T-cell (primary cell): ENCODE results near the gene XKR7. TPM values are rescaled to one million over a fixed set of nuclear protein-coding genes. Genes with fewer than 3 reads are reported as not detected.
A peak's percentile ranks its signal among the peaks of the same experiment; 100 is the strongest.

Experiments
- ATAC-seq, 4 experiments: fragments of 200-7000 bp in 3 of 4; fragments of 150-1000 bp in 1 of 4; cut with Tn5 transposase; replicated peaks in 1 of 4; 1 replicate in 3 of 4; 2 replicates in 1 of 4; pipeline ENCODE4 v1.10.0; 2021; ENCODE audit warnings: moderate library complexity in 3 of 4, mild to moderate bottlenecking in 2 of 4, moderate number of reproducible peaks in 1 of 4
- CTCF ChIA-PET, 2 donors: fragments of 300-600 bp; sonication (Branson Sonifier 250); formaldehyde crosslinking; loops; one replicate each; lab custom pipeline; 2022; ENCODE audit warnings: antibody characterized with exemption in 2 of 2; lab: Charles Lee
- POLR2A ChIA-PET, 2 donors: fragments of 300-600 bp; sonication (Branson Sonifier 250); formaldehyde crosslinking; loops; one replicate each; lab custom pipeline; 2022; ENCODE audit warnings: antibody characterized with exemption in 2 of 2; lab: Charles Lee
- DNase-seq, 35 experiments: peaks; one replicate each; pipeline versions ENCODE4 v3.0.0 to v3.0.0-alpha.2; 2013 to 2023
- H3K27ac ChIP-seq: one replicate; pipeline ENCODE4 v1.5.1; 2013; ENCODE audit warnings: low read length
- H3K27me3 ChIP-seq, 2 experiments: replicated peaks in 1 of 2; 1 replicate in 1 of 2; 2 replicates in 1 of 2; pipeline versions ENCODE4 v1.6.1 to v1.7.0; 2013; ENCODE audit warnings: low read length in 1 of 2, mixed read lengths in 1 of 2; ENCODE audit not compliant: control insufficient read depth in 2 of 2, insufficient read depth in 2 of 2; ENCODE audit errors: extremely low read depth in 1 of 2
- H3K36me3 ChIP-seq, 2 donors: 1 replicate in 1 of 2; 2 replicates in 1 of 2; pipeline versions ENCODE4 v1.6.1 to v1.7.0; 2013; ENCODE audit warnings: low read length in 1 of 2; ENCODE audit not compliant: control insufficient read depth in 2 of 2, insufficient read depth in 1 of 2; ENCODE audit errors: extremely low read depth in 1 of 2
- H3K4me1 ChIP-seq, 2 experiments: 1 replicate in 1 of 2; 2 replicates in 1 of 2; pipeline versions ENCODE4 v1.6.1 to v1.7.0; 2013; ENCODE audit warnings: low read length in 2 of 2, mixed read lengths in 1 of 2; ENCODE audit not compliant: insufficient read depth in 2 of 2, control insufficient read depth in 1 of 2; ENCODE audit errors: extremely low read depth in 1 of 2
- H3K4me3 ChIP-seq, 2 donors: 1 replicate in 1 of 2; 2 replicates in 1 of 2; pipeline versions ENCODE4 v1.5.1 to v1.7.0; 2013; ENCODE audit warnings: mild to moderate bottlenecking in 2 of 2, low read length in 1 of 2, moderate library complexity in 1 of 2; ENCODE audit not compliant: control insufficient read depth in 1 of 2; ENCODE audit errors: extremely low read depth in 1 of 2
- H3K9me3 ChIP-seq: 2 replicates; pipeline ENCODE4 v1.7.0; 2013
- H3K27ac Mint-ChIP-seq, 2 donors: one replicate each; pipeline ENCODE4 v1.8.0; 2020 to 2021; ENCODE audit warnings: mild to moderate bottlenecking in 2 of 2, mixed read lengths in 2 of 2
- H3K27me3 Mint-ChIP-seq, 2 donors: one replicate each; pipeline ENCODE4 v1.8.0; 2021 to 2022; ENCODE audit warnings: mixed read lengths in 2 of 2
- H3K36me3 Mint-ChIP-seq: one replicate; pipeline ENCODE4 v1.8.0; 2021; ENCODE audit warnings: mixed read lengths
- H3K4me1 Mint-ChIP-seq, 3 donors: one replicate each; pipeline ENCODE4 v1.8.0; 2020 to 2022; ENCODE audit warnings: mixed read lengths in 3 of 3, mild to moderate bottlenecking in 1 of 3
- H3K4me3 Mint-ChIP-seq, 3 donors: one replicate each; pipeline ENCODE4 v1.8.0; 2020 to 2022; ENCODE audit warnings: mild to moderate bottlenecking in 3 of 3, mixed read lengths in 3 of 3, moderate library complexity in 3 of 3
- H3K9me3 Mint-ChIP-seq, 3 donors: one replicate each; pipeline ENCODE4 v1.8.0; 2020 to 2022; ENCODE audit warnings: mixed read lengths in 3 of 3
- WGBS: methylation state at CpG from one replicate; pipeline ENCODE4 v1.1.5; 2013; ENCODE audit warnings: missing lambda C conversion rate; ENCODE audit not compliant: insufficient coverage; 5-methylcytosine and 5-hydroxymethylcytosine counted together
- total RNA-seq, 35 experiments: library from RNA in 6 of 35; stranded (reverse) in 6 of 35; fragments of 120-200 nt in 1 of 35; gene quantifications; one replicate each; pipeline versions ENCODE4 v1.2.1 to v1.2.4 and lab custom pipeline; 2013 to 2026

Gene XKR7
- total RNA-seq, 5 donors from 2014 or later (not counting 1 experiment from before 2014, with no cell fraction given) = not detected

- H3K27ac ChIP-seq = no peak overlapping the region
- H3K4me1 ChIP-seq = peaks cover 0 to 4% of the 10 kb centered on the region in 2 experiments
- H3K4me3 ChIP-seq = no peak overlapping the region
- H3K27ac Mint-ChIP-seq = no peak overlapping the region
- no peaks in the 10 kb centered on the region for H3K36me3 ChIP-seq
- CTCF ChIA-PET = interaction anchor here in 1 of 2 donors (0.5 to 0.7 kb wide), 2 partner anchors 76 to 136 kb away, joined by 4 to 6 read pairs; no protein-coding TSS in a partner anchor
- WGBS = 64% methylated on average over 4 of the region's 11 CpGs
- POLR2A ChIA-PET = interaction anchor here in 1 of 2 donors (0.6 kb wide), 1 partner anchor 582 kb away, joined by 3 read pairs; no protein-coding TSS in a partner anchor
- no peaks in the 10 kb centered on the region for H3K9me3 ChIP-seq
- ATAC-seq = no peak
- H3K27me3 Mint-ChIP-seq = peaks cover 24 to 50% of the 10 kb centered on the region in 2 donors
- peaks cover 0 to 40% of the 10 kb centered on the region in 2 experiments for H3K27me3 ChIP-seq
- H3K9me3 Mint-ChIP-seq = no peaks in the 10 kb centered on the region
- H3K36me3 Mint-ChIP-seq = no peaks in the 10 kb centered on the region
- peaks cover 5% of the 10 kb centered on the region in 3 donors for H3K4me1 Mint-ChIP-seq
- no peak overlapping the region for H3K4me3 Mint-ChIP-seq
- DNase-seq = no peak
Measured at GRCh38 chr20:31956556-31957526, 11.1 kb upstream of the XKR7 start.

- Mint-ChIP-seq H3K9me3 (no peaks in the 10 kb centered on the region), H3K27ac (no peak overlapping the region), H3K36me3 (no peaks in the 10 kb centered on the region), H3K27me3 (peaks cover 46 to 65% of the 10 kb centered on the region in 2 donors), H3K4me3 (no peak overlapping the region), H3K4me1 (peaks cover 0 to 5% (median 3%) of the 10 kb centered on the region in 3 donors)
- WGBS = no CpG with 5 or more reads among the region's 2 CpGs
- ChIA-PET CTCF (interaction anchor here in 1 of 2 donors (1.2 kb wide), 1 partner anchor 10 kb away, joined by 4 read pairs; no protein-coding TSS in a partner anchor), POLR2A (no interaction called here)
- no peak overlapping the region for H3K27ac ChIP-seq
- no peak overlapping the region for H3K4me3 ChIP-seq
- H3K27me3 ChIP-seq = peaks cover 0 to 53% of the 10 kb centered on the region in 2 experiments
- ATAC-seq (no peak), DNase-seq (no peak)
- no peaks in the 10 kb centered on the region for H3K36me3 ChIP-seq
- H3K9me3 ChIP-seq = no peaks in the 10 kb centered on the region
- H3K4me1 ChIP-seq = peaks cover 0 to 2% of the 10 kb centered on the region in 2 experiments
Measured at GRCh38 chr20:31962761-31963160, 5.2 kb upstream of the XKR7 start.

- Mint-ChIP-seq H3K27me3 (peaks cover 45 to 65% of the 10 kb centered on the region in 2 donors), H3K9me3 (no peaks in the 10 kb centered on the region), H3K4me1 (peaks cover 0 to 8% (median 6%) of the 10 kb centered on the region in 3 donors), H3K36me3 (no peaks in the 10 kb centered on the region), H3K4me3 (no peak overlapping the region), H3K27ac (no peak overlapping the region)
- 70% methylated on average over 6 of the region's 6 CpGs for WGBS
- Histone ChIP-seq H3K9me3 (no peaks in the 10 kb centered on the region), H3K36me3 (no peaks in the 10 kb centered on the region), H3K27me3 (peaks cover 0 to 57% of the 10 kb centered on the region in 2 experiments), H3K4me3 (no peak overlapping the region), H3K4me1 (peaks cover 0 to 12% of the 10 kb centered on the region in 2 experiments), H3K27ac (no peak overlapping the region)
- ChIA-PET CTCF (interaction anchor here (1.2 to 1.5 kb wide), 3 partner anchors 9 to 13 kb away, joined by 4 to 5 read pairs (median 4); partner anchors contain the start of gene PDRG1 (in 1 of the 2)), POLR2A (no interaction called here)
- no peak for DNase-seq
- ATAC-seq = no peak
Measured at GRCh38 chr20:31963889-31964288, 4.1 kb upstream of the XKR7 start.

GRCh38 chr20:31966991-31967655 is 828 bp upstream of the XKR7 start:
- peak overlapping the region in 1 of 2 donors; percentile 55 for H3K27ac Mint-ChIP-seq
- H3K4me3 Mint-ChIP-seq = peak overlapping the region; percentile 43 to 82 (median 46)
- DNase-seq (no peak), ATAC-seq (no peak)
- Histone ChIP-seq H3K27me3 (peaks cover 2 to 51% of the 10 kb centered on the region in 2 experiments), H3K36me3 (no peaks in the 10 kb centered on the region), H3K4me1 (peaks cover 0 to 12% of the 10 kb centered on the region in 2 experiments), H3K4me3 (no peak overlapping the region), H3K27ac (no peak overlapping the region), H3K9me3 (no peaks in the 10 kb centered on the region)
- H3K9me3 Mint-ChIP-seq = no peaks in the 10 kb centered on the region
- no peaks in the 10 kb centered on the region for H3K36me3 Mint-ChIP-seq
- 25% methylated on average over 1 of the region's 5 CpGs for WGBS
- peaks cover 50 to 67% of the 10 kb centered on the region in 2 donors for H3K27me3 Mint-ChIP-seq
- POLR2A ChIA-PET = no interaction called here
- peaks cover 0 to 12% (median 6%) of the 10 kb centered on the region in 3 donors for H3K4me1 Mint-ChIP-seq
- CTCF ChIA-PET = interaction anchor here in 1 of 2 donors (1.2 kb wide), 1 partner anchor 15 kb away, joined by 5 read pairs; the partner anchor contains the start of gene PDRG1

GRCh38 chr20:31968291-31969126 is 558 bp downstream of the XKR7 start:
- no peaks in the 10 kb centered on the region for H3K9me3 ChIP-seq
- no peaks in the 10 kb centered on the region for H3K36me3 ChIP-seq
- peak; percentile 63 to 90 (median 79) for DNase-seq
- Mint-ChIP-seq H3K4me1 (peaks cover 0 to 12% (median 6%) of the 10 kb centered on the region in 3 donors), H3K27ac (no peak overlapping the region), H3K9me3 (no peaks in the 10 kb centered on the region), H3K27me3 (peaks cover 52 to 71% of the 10 kb centered on the region in 2 donors), H3K36me3 (no peaks in the 10 kb centered on the region), H3K4me3 (peak overlapping the region; percentile 75 to 82 (median 82))
- 4% methylated on average over 50 of the region's 57 CpGs for WGBS
- POLR2A ChIA-PET = interaction anchor here in 1 of 2 donors (1.2 kb wide), 1 partner anchor 15 kb away, joined by 8 read pairs; no protein-coding TSS in a partner anchor
- CTCF ChIA-PET = interaction anchor here (0.6 to 1.2 kb wide), 4 partner anchors 14 to 23 kb away, joined by 3 to 5 read pairs (median 4); partner anchors contain the start of gene PDRG1 (in 1 of the 2)
- H3K27me3 ChIP-seq = peaks cover 2 to 50% of the 10 kb centered on the region in 2 experiments
- H3K4me1 ChIP-seq = peaks cover 0 to 12% of the 10 kb centered on the region in 2 experiments
- no peak overlapping the region for H3K27ac ChIP-seq
- no peak overlapping the region for H3K4me3 ChIP-seq
- peak; percentile 80 to 91 (median 89) for ATAC-seq
